ENCODE results near the gene SNTG2.

The SNTG2 gene

GRCh38 chr2:1136846-1137245 lies 186.2 kb downstream of the SNTG2 start:
- in situ Hi-C loops (cut with MboI; ENCODE audit: low sequenced_read_pairs): no loop called here

- in situ Hi-C loops (cut with MboI; ENCODE audit: low sequenced_read_pairs): no loop called here
These were observed 186.6 kb downstream of the SNTG2 start for GRCh38 chr2:1137264-1137663.

DNA sequence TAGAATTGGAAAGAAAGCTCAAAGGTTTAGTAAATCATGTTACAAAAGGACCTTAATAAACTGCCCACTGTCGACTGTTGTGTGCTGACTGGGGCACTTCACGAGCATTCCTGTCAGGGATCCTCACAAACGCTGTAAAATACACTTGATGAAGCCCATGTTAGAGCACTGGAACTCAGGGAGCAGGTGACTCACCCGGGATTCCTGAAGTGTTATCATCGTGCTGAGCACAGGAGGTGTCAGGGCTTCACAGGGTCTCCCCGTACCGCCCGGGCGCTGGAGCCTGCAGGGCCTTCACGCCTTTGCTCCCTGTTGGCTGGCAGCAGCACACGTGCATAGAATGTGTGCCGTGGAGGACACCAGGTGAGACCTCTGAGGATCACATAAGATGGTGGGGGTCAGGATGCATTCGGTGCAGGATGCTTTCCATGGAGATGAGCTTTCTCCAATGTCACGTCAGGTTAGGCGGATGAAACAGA lies 187.3 kb downstream of the SNTG2 start:
- in situ Hi-C loops (cut with MboI; ENCODE audit: low sequenced_read_pairs): no loop called here

GRCh38 chr2:1140389-1141003 lies 189.8 kb downstream of the SNTG2 start:
- in situ Hi-C loops (cut with MboI; ENCODE audit: low sequenced_read_pairs): no loop called here

- in situ Hi-C loops (cut with MboI; ENCODE audit: low sequenced_read_pairs): no loop called here
These were observed 190.4 kb downstream of the SNTG2 start for GRCh38 chr2:1141079-1141478.

- in situ Hi-C loops (cut with MboI; ENCODE audit: low sequenced_read_pairs): no loop called here
These were observed 192.5 kb downstream of the SNTG2 start for GRCh38 chr2:1143129-1143528.

DNA sequence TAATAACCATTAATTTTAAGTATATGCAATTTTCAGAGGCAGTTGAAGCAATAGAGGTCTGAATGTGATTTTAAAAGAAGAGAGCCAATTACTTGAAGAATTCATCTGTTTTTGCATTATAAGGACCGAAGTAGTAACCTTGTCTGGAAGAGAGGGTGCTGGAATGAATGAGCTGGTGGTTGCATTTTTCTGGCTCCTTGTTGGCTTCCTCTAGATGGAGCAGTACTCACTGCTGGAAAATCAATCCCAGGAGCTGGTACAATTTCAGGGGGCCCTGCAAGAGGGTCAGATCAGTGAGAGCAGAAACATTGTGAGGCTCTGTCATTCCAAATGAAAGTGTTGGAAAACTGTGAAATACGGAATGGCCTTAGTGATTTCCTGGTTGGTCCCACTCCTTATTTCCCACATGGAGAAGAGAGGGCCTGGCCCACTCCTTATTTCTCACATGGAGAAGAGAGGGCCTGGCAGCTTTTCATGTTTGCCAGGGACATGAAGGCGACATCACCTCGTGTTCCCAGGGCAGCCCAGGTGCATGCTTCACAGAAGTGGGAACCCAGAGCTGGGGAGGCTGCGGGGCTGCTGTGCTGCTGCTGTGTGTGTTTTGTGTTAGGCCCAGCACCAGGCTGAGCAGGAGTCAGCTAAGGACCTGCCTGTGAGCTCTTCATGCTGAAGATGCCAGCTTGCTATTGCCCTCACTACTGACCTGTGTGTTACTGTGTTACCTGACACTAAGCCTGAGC lies 197.4 kb downstream of the SNTG2 start:
- in situ Hi-C loops (cut with MboI; ENCODE audit: low sequenced_read_pairs): no loop called here

DNA sequence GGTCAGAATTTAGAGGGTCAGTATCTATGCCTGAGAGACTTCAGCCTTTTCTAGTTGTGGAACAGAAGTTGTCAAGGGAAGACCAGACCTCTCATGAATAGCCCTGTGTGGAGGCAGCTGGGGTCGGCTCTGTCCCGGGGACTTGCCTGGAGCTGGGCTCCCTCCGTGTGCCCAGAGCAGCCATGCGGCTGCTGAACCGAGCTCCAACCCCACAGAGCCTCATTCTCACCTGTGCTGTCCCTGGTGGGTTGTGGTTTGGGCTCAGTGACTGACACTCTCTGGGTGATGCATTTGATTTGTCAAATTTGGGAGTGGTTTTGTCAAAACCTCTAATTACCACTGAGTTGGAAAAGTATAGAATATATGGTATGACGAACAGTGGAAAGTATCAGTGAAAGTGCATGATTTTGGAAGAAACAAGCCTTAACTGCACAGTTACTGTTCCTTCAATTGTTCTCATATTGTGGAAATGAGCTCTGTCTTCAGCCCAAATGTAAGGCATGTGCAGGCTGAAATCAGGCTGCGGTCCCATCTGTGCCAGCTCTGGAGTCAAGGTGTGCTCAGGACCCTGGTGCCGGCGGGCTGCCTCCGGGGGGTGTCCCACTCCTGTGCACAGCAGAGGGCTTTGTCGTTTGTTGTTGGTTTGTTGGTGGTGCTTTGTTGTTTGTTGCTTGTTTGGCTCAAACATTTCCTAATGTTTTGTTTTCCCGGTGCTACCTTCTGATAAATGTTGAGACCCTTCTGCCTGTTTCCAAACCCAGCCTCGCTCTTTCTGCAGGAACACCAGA lies 200.3 kb downstream of the SNTG2 start:
- in situ Hi-C loops (cut with MboI; ENCODE audit: low sequenced_read_pairs): no loop called here

GRCh38 chr2:1152375-1152774 lies 201.7 kb downstream of the SNTG2 start:
- in situ Hi-C loops (cut with MboI; ENCODE audit: low sequenced_read_pairs): no loop called here

DNA sequence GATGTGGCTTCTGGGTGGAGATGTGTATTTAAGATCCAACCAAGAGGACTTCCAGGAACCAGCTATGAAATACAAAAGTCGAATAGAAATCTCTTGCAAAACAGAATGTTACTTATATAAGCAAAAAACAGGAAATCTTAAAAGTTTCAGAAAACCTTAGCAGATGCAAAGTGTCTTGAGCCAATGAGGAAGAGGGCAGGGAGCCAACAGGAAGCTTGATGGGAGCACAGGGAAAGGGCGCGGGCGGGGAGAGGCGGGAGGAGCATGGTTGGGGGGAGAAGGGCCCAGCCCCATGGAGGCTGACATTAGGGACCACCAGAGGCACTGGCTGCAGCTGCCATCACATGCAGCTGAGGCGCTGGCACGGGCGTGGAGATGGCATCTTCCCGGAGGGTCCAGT lies 203.3 kb downstream of the SNTG2 start:
- in situ Hi-C loops (cut with MboI; ENCODE audit: low sequenced_read_pairs): no loop called here

GRCh38 chr2:1154710-1155594 lies 204.3 kb downstream of the SNTG2 start:
- in situ Hi-C loops (cut with MboI; ENCODE audit: low sequenced_read_pairs): no loop called here

GRCh38 chr2:1156059-1156458 lies 205.4 kb downstream of the SNTG2 start:
- in situ Hi-C loops (cut with MboI; ENCODE audit: low sequenced_read_pairs): no loop called here

- in situ Hi-C loops (cut with MboI; ENCODE audit: low sequenced_read_pairs): no loop called here
These were observed 205.9 kb downstream of the SNTG2 start for GRCh38 chr2:1156531-1156930.

DNA sequence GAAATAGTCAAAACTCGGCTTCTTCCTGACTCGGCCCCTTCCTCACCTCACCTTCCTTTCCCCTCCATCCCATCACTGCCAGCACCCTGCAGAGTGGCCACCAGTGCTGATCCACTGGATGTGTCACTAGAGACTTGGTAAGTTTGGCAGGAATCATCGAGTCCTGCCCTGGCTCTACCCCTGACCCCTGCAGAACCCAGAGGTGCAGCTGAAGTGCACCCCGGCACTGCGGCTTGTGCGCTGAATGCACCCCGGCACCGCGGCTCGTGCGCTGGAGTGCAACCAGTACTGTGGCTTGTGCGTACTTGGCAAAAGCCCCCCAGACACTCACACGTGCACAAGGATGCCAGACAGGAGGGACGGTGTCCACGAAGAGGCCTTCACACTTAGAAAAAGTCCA lies 206.5 kb downstream of the SNTG2 start:
- in situ Hi-C loops (cut with MboI; ENCODE audit: low sequenced_read_pairs): no loop called here

DNA sequence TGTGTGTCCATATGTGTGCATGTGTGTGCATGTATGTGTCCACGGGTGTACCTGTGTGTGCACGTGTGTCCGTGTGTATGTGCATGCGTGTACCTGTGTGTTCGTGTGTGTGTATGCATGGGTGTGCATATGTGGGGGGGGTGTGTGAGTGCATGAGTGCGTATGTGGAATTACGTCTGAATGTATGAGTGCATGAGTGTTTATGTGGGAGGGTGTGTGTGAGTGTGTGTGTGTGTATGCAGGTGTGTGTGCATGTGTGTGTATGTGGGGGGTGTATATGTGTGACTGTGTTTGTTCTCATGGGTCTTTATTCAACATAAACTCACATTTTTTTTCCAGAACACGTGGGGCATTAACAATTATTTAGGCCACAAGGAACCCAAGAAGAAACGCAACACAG lies 208.4 kb downstream of the SNTG2 start:
- in situ Hi-C loops (cut with MboI; ENCODE audit: low sequenced_read_pairs): no loop called here

- in situ Hi-C loops (cut with MboI; ENCODE audit: low sequenced_read_pairs): no loop called here
These were observed 211.6 kb downstream of the SNTG2 start for GRCh38 chr2:1162246-1162645.

DNA sequence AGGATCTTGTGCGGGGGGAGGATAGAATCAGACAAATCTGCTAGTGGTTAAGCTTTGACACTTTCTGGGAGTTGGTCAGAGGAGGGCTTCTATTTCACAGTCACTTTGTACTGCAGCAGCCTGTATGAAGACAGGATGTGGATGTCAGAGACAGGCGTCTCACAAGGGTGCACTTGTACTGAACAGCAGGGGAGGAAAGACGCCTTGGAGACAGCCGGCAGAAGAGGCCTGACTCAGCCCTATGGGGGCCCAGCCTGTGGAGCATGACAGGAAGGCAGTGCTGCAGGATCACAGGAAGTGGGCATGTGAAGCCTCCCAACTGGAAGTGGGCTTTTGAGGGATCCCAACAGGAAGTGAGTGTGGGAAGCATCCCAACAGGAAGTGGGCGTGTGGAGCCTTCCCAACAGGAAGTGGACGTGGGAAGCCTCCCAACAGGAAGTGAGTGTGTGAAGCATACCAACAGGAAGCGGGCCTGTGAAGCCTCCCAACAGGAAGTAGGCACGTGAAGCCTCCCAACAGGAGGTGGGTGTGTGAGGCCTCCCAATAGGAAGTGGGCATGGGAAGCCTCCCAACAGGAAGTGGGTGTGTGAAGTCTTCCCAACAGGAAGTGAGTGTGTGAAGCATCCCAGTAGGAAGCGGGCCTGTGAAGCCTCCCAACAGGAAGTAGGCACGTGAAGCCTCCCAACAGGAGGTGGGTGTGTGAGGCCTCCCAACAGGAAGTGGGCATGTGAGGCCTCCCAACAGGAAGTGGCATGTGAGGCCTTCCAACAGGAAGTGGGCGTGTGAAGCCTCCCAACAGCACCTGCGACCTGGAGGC lies 212.3 kb downstream of the SNTG2 start:
- in situ Hi-C loops (cut with MboI; ENCODE audit: low sequenced_read_pairs): no loop called here

GRCh38 chr2:1166976-1167375 lies 216.3 kb downstream of the SNTG2 start:
- in situ Hi-C loops (cut with MboI; ENCODE audit: low sequenced_read_pairs): no loop called here

DNA sequence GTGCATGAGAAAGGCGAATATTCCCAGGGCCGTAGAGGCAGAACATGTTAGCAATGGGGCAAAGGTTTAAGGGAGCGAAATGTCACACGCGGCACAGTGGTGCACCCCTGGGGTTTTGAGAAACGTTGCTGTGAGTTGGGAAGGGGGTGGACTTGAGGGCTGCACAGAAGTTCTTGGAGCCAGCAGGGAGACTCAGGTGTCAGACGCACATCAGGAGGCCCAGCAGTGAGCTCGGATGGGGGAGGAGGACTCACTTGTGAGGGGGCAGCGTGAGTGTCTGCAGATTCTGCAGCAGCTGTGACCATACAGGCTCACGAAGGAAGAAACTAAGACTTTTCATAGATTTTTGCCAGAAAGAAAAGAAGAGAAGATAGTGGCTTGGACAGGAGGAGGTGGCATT lies 218.2 kb downstream of the SNTG2 start:
- in situ Hi-C loops (cut with MboI; ENCODE audit: low sequenced_read_pairs): no loop called here

Data from HL-60/S4 (cell line).